ENCODE results near the gene PEX14. TPM values are rescaled to one million over a fixed set of nuclear protein-coding genes. Genes with fewer than 3 reads are reported as not detected.

PEX14 gene
- total RNA-seq, 4 donors from 2014 or later = 10.0 to 20.2 (median 12.6) TPM

DNA sequence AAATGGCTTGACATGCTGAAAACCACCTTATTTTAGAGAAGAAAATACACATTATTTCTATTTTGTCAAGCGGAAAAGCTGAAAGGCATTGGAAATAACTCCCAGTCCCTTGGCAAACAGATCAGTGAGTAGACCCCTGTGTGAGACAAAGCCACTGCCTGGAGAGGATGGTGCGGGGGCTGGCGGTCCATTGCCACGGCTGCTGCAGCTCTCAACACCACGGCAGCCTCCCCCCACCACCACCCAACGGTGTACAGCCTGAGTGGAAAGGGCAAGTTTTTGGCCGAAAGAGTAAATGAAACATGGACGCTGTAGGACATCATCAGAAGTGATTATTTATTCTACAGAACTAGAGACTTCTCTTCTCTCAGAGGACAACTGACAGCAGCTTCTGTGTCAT is 84.6 kb downstream of the PEX14 start:
- TF ChIP-seq, protein P1, sequence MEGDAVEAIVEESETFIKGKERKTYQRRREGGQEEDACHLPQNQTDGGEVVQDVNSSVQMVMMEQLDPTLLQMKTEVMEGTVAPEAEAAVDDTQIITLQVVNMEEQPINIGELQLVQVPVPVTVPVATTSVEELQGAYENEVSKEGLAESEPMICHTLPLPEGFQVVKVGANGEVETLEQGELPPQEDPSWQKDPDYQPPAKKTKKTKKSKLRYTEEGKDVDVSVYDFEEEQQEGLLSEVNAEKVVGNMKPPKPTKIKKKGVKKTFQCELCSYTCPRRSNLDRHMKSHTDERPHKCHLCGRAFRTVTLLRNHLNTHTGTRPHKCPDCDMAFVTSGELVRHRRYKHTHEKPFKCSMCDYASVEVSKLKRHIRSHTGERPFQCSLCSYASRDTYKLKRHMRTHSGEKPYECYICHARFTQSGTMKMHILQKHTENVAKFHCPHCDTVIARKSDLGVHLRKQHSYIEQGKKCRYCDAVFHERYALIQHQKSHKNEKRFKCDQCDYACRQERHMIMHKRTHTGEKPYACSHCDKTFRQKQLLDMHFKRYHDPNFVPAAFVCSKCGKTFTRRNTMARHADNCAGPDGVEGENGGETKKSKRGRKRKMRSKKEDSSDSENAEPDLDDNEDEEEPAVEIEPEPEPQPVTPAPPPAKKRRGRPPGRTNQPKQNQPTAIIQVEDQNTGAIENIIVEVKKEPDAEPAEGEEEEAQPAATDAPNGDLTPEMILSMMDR (IDR thresholded peaks at IDR 0.05; ENCODE audit: low read depth) = no peak

DNA sequence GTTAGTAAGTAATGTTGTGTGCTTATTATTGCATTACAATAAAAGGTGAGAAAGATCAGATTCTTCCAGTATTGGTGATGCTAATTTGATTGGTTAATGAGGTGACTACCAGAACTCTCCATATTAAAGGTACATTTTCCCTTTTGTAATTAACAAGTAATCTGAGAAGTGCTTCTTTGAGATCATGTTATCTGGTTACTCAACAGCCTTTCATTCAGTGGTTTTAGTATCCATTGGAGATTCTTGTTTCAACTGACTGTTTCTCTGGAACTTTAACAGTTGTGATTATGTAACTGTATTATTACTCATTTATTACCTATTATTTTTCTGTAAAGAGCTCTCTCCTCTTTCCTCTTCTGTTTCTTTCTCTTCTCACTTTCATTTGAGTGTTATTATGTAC is 86.7 kb downstream of the PEX14 start:
- TF ChIP-seq, protein P1 (IDR thresholded peaks at IDR 0.05; ENCODE audit: low read depth) = no peak

DNA sequence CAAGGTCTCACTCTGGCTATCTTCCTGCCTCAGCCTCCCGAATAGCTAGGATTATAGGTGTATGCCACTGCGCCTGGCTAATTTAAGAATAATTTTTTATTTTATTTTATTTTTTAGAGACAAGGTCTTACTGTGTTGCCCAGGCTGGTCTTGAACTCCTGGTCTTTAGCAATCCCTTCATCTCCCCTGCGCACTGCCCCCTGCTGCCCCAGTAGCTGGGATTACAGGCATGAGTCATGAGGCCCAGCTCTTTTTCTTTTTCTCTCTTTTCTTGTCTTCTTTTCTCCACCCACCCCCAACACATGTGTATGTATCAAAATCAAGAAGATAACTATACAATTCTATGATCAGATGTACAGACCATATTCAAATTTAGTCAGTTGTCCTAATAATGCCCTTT is 87.2 kb downstream of the PEX14 start:
- TF ChIP-seq, protein P1 (IDR thresholded peaks at IDR 0.05; ENCODE audit: low read depth) = no peak

DNA sequence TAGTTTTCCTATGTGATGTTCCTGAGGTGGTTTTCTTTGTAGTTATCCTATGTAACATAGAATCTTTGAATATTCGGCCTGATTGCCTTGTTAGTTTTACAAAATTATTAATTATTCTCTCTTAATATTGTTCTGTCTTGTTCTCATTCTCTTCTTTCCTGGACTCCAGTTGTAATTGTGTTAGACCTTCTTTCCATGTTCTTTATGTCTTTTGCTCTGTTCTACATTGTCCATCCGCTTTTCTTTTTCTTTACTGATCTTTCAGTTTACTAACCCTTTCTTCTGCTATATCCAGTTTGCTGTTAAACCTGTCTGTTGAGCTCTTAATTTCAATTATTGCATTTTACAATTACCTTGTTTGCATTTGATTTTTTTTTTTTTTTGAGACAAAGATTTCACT is 89.3 kb downstream of the PEX14 start:
- TF ChIP-seq, protein P1 (IDR thresholded peaks at IDR 0.05; ENCODE audit: low read depth) = no peak

DNA sequence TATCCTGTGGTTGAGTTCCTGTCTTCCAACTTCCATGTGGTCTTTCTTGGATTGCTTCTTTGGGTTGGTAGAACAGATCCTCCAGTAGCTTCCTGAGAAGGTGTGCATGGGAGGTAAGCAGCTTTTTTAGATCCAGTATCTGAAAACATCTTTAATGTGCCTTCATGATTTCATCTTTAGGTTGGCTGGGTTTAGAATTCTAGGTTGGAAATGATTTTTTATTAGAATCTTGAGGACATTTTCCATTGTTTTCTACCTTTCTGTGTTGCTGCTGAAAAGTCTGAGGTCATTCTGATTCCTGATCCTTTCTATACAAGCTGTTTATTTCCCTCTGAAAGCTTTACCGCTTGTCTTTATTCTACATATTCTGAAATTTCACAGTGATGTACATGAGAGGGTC is 94.8 kb downstream of the PEX14 start:
- TF ChIP-seq, protein P1 (IDR thresholded peaks at IDR 0.05; ENCODE audit: low read depth) = no peak

DNA sequence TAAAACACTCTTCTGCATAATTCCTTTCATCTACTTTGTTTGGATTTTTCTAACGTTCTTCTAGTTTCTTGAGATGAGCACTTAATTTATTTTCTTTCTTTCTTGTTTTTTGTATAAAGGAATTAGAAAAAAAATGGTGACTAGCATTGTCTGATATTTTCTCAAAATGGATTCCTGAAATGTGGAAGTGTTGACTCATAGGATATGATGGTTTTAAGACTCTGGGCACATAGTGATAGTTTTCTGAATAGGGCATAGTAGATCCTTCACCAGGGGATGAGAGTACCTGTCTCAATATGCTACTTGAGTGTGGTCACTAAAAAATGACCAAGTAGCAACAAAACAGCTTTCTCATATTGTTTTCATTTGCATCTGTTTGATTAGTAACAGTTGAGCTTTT is 100.9 kb downstream of the PEX14 start:
- TF ChIP-seq, protein P1 (IDR thresholded peaks at IDR 0.05; ENCODE audit: low read depth) = no peak

DNA sequence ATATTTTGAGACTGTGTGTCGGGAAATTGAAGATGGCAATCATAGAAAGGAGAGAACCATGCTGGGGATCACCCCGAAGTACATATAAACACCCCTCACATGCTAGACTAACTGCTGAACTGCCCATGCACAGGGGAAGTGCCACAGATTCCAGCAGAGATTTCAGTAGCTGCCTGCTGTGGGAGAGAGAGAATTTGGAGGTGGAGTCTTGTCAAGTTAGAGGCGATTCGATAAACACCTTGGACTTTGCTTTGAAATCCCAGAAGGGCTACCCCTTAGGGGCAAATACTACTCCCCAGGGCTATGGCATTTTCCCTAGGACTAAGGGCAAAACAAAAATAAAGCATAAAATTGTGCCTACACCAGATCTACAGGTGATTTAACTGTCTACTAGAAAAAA is 103.3 kb downstream of the PEX14 start:
- TF ChIP-seq, protein P1 (IDR thresholded peaks at IDR 0.05; ENCODE audit: low read depth) = no peak
